ENCODE data around the gene LAMP5. TPM values are rescaled to one million over a fixed set of nuclear protein-coding genes. Genes with fewer than 3 reads are reported as not detected.

Gene LAMP5
- polyA plus RNA-seq, 1 donor from 2014 or later: 0.43 TPM

- H3F3A ChIP-seq (ENCODE audit: insufficient read depth, low read length, poor library complexity, severe bottlenecking): no peaks in the 10 kb centered on the region
- H3K9me2 ChIP-seq (ENCODE audit: insufficient read depth, low read length): no peaks in the 10 kb centered on the region
- H3K9ac ChIP-seq (ENCODE audit: low read length): no peak overlapping the region
- H3K36me3 ChIP-seq (ENCODE audit: insufficient read depth, low read length): no peaks in the 10 kb centered on the region
- H3K4me3 ChIP-seq (ENCODE audit: low read length): no peak overlapping the region
- no peaks in the 10 kb centered on the region for H4K20me1 ChIP-seq (ENCODE audit: insufficient read depth)
- no peak overlapping the region for H2AFZ ChIP-seq (ENCODE audit: low read depth, low read length)
- no peaks in the 10 kb centered on the region for H3K9me3 ChIP-seq (ENCODE audit: low read length)
- TF ChIP-seq RAD21 (conservative IDR thresholded peaks at IDR 0.05): no peak
- TF ChIP-seq CTCF (IDR thresholded peaks at IDR 0.05; ENCODE audit: poor library complexity, severe bottlenecking): no peak
- TF ChIP-seq SMC3 (conservative IDR thresholded peaks at IDR 0.05; ENCODE audit: poor library complexity): no peak
- peak; percentile 52 for TF ChIP-seq POLR2AphosphoS5 (IDR thresholded peaks at IDR 0.05)
- TF ChIP-seq EZH2 (IDR thresholded peaks at IDR 0.05; ENCODE audit: borderline replicate concordance, insufficient read depth, low read length, poor library complexity, severe bottlenecking): no peak
- H3K27me3 ChIP-seq (ENCODE audit: insufficient read depth, low read depth, low read length): peaks cover 51% of the 10 kb centered on the region
- no peaks in the 10 kb centered on the region for H3K79me2 ChIP-seq (replicated peaks; ENCODE audit: insufficient read depth, low read length)
- no peak overlapping the region for H3K4me2 ChIP-seq (ENCODE audit: low read length)
- H3K27ac ChIP-seq (ENCODE audit: low read length): no peak overlapping the region
Observed at GRCh38 chr20:9518576-9519175, 4.3 kb downstream of the LAMP5 start.

DNA sequence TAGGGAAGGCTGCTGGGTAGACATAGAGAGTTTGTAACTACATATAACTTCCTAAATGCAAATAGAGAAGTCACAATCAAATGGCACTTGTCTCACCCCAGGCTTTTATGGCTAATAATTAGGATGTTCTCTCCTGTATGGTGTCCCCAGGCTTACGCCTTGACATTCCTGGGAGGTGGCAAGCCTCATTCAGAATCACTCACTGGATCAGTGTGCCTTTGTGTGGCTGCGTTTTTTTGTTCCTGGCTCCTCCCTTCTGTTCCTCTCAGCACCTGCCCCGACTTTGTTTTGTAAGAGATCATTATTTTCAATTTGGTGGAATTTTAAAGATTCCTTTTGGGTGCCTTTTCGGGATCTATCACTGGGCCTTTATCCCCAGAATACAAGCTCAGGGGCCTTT lies 5.7 kb downstream of the LAMP5 start:
- Histone ChIP-seq H3K27me3 (ENCODE audit: insufficient read depth, low read depth, low read length) (peaks cover 37% of the 10 kb centered on the region), H4K20me1 (ENCODE audit: insufficient read depth) (no peaks in the 10 kb centered on the region), H3K4me2 (ENCODE audit: low read length) (no peak overlapping the region), H3F3A (ENCODE audit: insufficient read depth, low read length, poor library complexity, severe bottlenecking) (no peaks in the 10 kb centered on the region), H3K36me3 (ENCODE audit: insufficient read depth, low read length) (no peaks in the 10 kb centered on the region), H3K27ac (ENCODE audit: low read length) (no peak overlapping the region), H3K79me2 (replicated peaks; ENCODE audit: insufficient read depth, low read length) (no peaks in the 10 kb centered on the region), H3K9me3 (ENCODE audit: low read length) (no peaks in the 10 kb centered on the region), H3K4me3 (ENCODE audit: low read length) (no peak overlapping the region), H3K9ac (ENCODE audit: low read length) (no peak overlapping the region), H2AFZ (ENCODE audit: low read depth, low read length) (no peak overlapping the region), H3K9me2 (ENCODE audit: insufficient read depth, low read length) (no peaks in the 10 kb centered on the region)
- TF ChIP-seq TAF1 (IDR thresholded peaks at IDR 0.05; ENCODE audit: low read depth) (no peak), EP300 (conservative IDR thresholded peaks at IDR 0.05; ENCODE audit: poor library complexity, severe bottlenecking) (no peak), EZH2 (IDR thresholded peaks at IDR 0.05; ENCODE audit: borderline replicate concordance, insufficient read depth, low read length, poor library complexity, severe bottlenecking) (no peak), CTCF (IDR thresholded peaks at IDR 0.05; ENCODE audit: poor library complexity, severe bottlenecking) (no peak), MXI1 (conservative IDR thresholded peaks at IDR 0.05; ENCODE audit: poor library complexity, severe bottlenecking) (no peak), RAD21 (conservative IDR thresholded peaks at IDR 0.05) (no peak), SMC3 (conservative IDR thresholded peaks at IDR 0.05; ENCODE audit: poor library complexity) (no peak)

GRCh38 chr20:9523636-9524035 lies 9.2 kb downstream of the LAMP5 start:
- no peak for TF ChIP-seq EP300 (conservative IDR thresholded peaks at IDR 0.05; ENCODE audit: poor library complexity, severe bottlenecking)
- no peak for TF ChIP-seq SMC3 (conservative IDR thresholded peaks at IDR 0.05; ENCODE audit: poor library complexity)
- TF ChIP-seq MXI1 (conservative IDR thresholded peaks at IDR 0.05; ENCODE audit: poor library complexity, severe bottlenecking): no peak
- no peak for TF ChIP-seq POLR2AphosphoS5 (IDR thresholded peaks at IDR 0.05)
- TF ChIP-seq, protein P1, sequence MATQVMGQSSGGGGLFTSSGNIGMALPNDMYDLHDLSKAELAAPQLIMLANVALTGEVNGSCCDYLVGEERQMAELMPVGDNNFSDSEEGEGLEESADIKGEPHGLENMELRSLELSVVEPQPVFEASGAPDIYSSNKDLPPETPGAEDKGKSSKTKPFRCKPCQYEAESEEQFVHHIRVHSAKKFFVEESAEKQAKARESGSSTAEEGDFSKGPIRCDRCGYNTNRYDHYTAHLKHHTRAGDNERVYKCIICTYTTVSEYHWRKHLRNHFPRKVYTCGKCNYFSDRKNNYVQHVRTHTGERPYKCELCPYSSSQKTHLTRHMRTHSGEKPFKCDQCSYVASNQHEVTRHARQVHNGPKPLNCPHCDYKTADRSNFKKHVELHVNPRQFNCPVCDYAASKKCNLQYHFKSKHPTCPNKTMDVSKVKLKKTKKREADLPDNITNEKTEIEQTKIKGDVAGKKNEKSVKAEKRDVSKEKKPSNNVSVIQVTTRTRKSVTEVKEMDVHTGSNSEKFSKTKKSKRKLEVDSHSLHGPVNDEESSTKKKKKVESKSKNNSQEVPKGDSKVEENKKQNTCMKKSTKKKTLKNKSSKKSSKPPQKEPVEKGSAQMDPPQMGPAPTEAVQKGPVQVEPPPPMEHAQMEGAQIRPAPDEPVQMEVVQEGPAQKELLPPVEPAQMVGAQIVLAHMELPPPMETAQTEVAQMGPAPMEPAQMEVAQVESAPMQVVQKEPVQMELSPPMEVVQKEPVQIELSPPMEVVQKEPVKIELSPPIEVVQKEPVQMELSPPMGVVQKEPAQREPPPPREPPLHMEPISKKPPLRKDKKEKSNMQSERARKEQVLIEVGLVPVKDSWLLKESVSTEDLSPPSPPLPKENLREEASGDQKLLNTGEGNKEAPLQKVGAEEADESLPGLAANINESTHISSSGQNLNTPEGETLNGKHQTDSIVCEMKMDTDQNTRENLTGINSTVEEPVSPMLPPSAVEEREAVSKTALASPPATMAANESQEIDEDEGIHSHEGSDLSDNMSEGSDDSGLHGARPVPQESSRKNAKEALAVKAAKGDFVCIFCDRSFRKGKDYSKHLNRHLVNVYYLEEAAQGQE (IDR thresholded peaks at IDR 0.05; ENCODE audit: borderline replicate concordance): no peak
- TF ChIP-seq TAF1 (IDR thresholded peaks at IDR 0.05; ENCODE audit: low read depth): no peak
- TF ChIP-seq EZH2 (IDR thresholded peaks at IDR 0.05; ENCODE audit: borderline replicate concordance, insufficient read depth, low read length, poor library complexity, severe bottlenecking): no peak
- no peak for TF ChIP-seq RAD21 (conservative IDR thresholded peaks at IDR 0.05)
- H3K79me2 ChIP-seq (replicated peaks; ENCODE audit: insufficient read depth, low read length): no peaks in the 10 kb centered on the region

More at GRCh38 chr20:9523636-9524035, 9.2 kb downstream of the LAMP5 start:
- Histone ChIP-seq H4K20me1 (ENCODE audit: insufficient read depth) (no peaks in the 10 kb centered on the region), H2AFZ (ENCODE audit: low read depth, low read length) (no peak overlapping the region), H3K9me3 (ENCODE audit: low read length) (no peaks in the 10 kb centered on the region), H3K36me3 (ENCODE audit: insufficient read depth, low read length) (no peaks in the 10 kb centered on the region), H3K4me2 (ENCODE audit: low read length) (no peak overlapping the region), H3K27ac (ENCODE audit: low read length) (no peak overlapping the region), H3K9ac (ENCODE audit: low read length) (no peak overlapping the region), H3K27me3 (ENCODE audit: insufficient read depth, low read depth, low read length) (peaks cover 1% of the 10 kb centered on the region), H3K9me2 (ENCODE audit: insufficient read depth, low read length) (no peaks in the 10 kb centered on the region), H3K4me3 (ENCODE audit: low read length) (no peak overlapping the region), H3F3A (ENCODE audit: insufficient read depth, low read length, poor library complexity, severe bottlenecking) (no peaks in the 10 kb centered on the region)
